AG09319 (cell line): ENCODE measurements around the gene COX8A.

Experiments
- DNase-seq: peaks from one replicate; pipeline ENCODE4 v3.0.0-alpha.2; 2010; ENCODE audit warnings: low read depth; ENCODE audit errors: extremely low read depth
- TF ChIP-seq, protein P1 (sequence below): IDR thresholded peaks from 2 replicates; pipeline ENCODE4 v1.5.1; 2011; ENCODE audit warnings: low read depth, mild to moderate bottlenecking, inconsistent platforms, low read length, moderate library complexity

COX8A gene

DNA sequence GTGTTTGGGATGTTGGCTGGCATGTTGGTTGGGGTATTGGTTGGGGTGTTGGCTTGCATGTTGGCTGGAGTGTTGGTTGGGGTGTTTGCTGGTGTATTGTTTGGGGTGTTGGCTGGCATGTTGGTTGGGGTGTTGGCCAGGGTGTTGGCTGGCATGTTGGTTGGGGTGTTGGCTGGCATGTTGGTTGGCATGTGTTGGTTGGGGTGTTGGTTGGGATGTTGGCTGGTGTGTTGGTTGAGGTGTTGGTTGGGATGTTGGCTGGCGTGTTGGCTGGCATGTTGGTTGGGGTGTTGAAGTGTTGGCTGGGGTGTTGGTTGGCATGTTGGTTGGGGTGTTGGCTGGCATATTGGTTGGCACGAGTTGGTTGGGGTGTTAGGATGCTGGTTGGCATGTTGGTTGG lies 36.4 kb downstream of the COX8A start:
- TF ChIP-seq, protein P1, sequence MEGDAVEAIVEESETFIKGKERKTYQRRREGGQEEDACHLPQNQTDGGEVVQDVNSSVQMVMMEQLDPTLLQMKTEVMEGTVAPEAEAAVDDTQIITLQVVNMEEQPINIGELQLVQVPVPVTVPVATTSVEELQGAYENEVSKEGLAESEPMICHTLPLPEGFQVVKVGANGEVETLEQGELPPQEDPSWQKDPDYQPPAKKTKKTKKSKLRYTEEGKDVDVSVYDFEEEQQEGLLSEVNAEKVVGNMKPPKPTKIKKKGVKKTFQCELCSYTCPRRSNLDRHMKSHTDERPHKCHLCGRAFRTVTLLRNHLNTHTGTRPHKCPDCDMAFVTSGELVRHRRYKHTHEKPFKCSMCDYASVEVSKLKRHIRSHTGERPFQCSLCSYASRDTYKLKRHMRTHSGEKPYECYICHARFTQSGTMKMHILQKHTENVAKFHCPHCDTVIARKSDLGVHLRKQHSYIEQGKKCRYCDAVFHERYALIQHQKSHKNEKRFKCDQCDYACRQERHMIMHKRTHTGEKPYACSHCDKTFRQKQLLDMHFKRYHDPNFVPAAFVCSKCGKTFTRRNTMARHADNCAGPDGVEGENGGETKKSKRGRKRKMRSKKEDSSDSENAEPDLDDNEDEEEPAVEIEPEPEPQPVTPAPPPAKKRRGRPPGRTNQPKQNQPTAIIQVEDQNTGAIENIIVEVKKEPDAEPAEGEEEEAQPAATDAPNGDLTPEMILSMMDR: no peak
- DNase-seq: no peak

DNA sequence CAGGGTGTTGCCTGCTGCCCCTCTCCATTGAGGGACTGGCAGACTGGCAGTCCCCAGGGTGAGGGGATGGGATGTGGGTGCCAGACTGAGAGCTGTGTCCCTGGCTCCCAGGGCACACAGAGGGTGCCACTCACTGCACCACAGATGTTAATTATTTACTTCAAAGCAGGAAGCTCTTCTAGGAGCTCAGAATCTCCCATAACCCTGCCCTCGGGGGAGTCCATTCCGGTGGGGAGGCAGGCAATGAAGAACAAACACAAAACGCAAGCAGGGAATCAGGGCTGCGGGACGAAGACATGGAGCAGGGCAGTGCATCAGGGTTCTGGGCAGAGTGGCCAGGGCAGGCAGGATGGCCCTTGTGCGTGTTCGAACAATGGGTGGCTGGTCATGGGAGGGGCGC lies 37.0 kb downstream of the COX8A start:
- no peak for DNase-seq
- TF ChIP-seq, protein P1: no peak

DNA sequence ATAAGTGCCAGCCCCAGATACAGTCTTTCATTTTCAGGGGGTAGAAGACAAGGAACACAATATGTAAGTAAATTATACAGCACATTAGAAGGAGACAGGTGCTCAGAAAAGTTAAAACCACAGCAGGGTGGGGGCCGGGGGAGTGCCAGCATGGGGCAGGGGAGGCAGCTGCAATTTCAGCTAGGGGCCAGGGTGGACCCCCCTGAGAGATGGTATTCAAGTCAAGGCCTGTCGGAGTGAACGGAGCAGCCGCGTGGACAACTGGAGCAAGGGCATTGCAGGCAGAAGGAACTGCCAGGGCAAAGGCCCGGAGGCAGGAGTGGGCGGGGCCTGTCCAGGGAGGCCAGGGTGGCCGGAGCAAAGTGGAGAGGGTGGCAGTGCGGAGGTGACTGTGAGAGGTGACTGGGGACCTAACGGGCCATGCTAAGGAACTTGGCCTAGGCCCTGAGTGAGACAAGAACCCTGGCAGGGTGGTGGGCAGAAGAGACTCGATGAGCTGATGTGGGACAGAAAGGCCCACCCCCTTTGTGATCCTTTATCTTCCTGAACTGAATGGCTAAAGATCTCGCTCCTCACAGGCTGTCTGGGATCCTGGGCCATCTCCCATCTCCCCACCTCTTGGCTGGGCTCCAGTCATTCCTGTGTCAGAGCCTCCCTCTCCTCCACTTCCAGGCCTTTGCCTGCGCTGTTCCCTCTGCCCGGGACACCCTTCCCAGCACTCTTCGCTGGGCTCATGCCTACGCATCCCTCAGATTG lies 38.9 kb downstream of the COX8A start:
- DNase-seq: no peak
- TF ChIP-seq, protein P1: no peak

DNA sequence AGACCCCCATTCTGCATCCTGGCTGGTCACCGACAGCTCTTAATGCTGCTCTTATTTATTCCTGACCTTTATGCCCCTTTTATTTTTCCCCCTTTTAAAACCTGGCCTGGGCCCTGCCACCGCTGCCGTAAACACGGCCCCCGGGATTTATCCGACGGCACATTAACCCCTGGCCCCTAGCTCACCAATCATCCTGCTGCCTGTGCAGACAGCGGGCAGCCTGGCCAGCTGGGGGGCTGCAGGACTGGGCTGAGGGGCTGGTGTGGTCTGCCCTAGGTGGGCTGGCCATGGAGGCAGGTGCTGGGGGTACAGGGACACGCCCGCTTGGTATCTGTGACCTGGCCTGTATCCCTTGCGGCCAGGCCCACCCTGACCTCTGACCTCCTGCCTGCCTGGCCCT lies 39.9 kb downstream of the COX8A start:
- TF ChIP-seq, protein P1: no peak
- DNase-seq: no peak

DNA sequence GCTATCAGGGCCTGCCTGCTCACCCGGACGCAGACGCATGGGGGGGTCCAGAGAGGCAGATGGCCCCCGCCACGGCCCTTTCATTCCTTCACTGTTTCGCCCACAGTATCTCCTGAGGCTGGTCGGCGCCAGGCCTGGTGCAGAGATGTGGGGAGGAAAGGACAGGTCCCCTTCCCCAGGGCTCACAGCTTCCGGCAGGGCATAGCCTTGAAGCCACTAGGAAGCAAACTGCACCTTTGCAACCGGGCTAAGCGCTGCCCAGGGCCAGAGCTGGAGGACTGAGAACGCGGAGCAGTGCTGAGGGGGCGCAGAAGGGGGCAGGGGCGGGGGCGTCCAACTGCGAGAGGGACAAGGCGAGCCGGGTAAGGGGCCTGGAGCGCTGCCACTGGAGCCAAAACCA lies 41.1 kb downstream of the COX8A start:
- TF ChIP-seq, protein P1: no peak
- no peak for DNase-seq

DNA sequence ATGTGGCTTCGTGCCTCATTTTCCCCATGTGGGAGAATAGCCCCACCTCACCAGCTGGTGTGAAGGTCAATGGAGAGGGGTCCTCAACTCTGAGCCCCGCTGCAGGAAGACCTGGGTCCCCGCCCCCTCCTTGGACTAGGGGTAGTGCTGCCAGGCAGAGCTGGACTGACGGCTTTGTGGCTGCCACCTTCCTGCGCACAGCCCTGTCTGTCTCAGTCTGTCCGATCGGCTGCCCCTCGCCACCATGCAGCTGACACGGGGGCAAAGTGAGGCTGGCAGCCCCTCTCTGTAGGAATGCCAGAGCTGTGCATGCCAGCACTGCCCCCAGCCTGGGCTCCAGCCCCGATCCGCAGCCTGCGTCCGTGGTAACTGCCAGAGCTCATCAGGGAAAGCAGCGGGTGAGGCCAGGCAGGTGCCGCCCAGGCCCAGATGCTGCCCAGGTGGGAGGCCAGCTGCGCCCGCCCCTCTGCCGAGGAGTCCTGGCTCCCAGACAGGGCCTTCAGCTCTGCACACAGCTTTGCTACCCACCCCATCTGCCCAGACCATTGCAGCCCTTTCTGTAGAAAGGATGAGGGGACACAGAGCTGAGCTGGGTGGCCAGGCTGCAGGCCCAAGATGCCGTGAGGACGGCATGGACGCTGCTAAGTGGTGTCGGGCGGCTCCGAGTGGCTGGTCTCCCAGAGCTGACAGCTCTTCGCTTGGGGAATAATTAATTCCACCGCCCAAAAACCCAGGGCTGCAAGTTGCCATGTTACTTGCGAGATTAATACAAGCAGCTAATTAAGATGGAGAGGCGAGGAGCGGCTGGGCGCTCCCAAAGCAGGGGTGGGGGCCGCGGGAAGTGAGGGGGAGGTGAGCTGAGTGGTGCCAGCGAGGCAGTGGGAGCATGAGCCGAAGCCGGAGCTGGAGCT lies 41.8 kb downstream of the COX8A start:
- no peak for DNase-seq

More for the DNA sequence above, 41.8 kb downstream of the COX8A start:
- TF ChIP-seq, protein P1: no peak
